Large intestine (tissue), 3 donors: ENCODE data around the gene ITIH1. TPM values are rescaled to one million over a fixed set of nuclear protein-coding genes. Genes with fewer than 3 reads are reported as not detected.

ENCODE experiments used
- DNase-seq, 2 donors: peaks; one replicate each; pipeline versions ENCODE4 v3.0.0 to v3.0.0-alpha.2; 2013
- H3K27ac ChIP-seq: one replicate; pipeline ENCODE4 v1.5.1; 2013; ENCODE audit warnings: low read length
- H3K27me3 ChIP-seq: 2 replicates; pipeline ENCODE4 v1.6.1; 2013; ENCODE audit warnings: low read length; ENCODE audit not compliant: control insufficient read depth, insufficient read depth
- H3K36me3 ChIP-seq: 2 replicates; pipeline ENCODE4 v1.6.1; 2013; ENCODE audit warnings: low read length; ENCODE audit not compliant: control insufficient read depth, insufficient read depth
- H3K4me1 ChIP-seq: one replicate; pipeline ENCODE4 v1.6.1; 2013; ENCODE audit warnings: low read length; ENCODE audit not compliant: control insufficient read depth, insufficient read depth
- H3K4me3 ChIP-seq: one replicate; pipeline ENCODE4 v1.5.1; 2013; ENCODE audit warnings: low read length
- H3K9me3 ChIP-seq: one replicate; pipeline ENCODE4 v1.6.1; 2013; ENCODE audit warnings: mild to moderate bottlenecking, low read depth, low read length, moderate library complexity; ENCODE audit not compliant: control insufficient read depth
- WGBS: methylation state at CpG from one replicate; pipeline ENCODE4 v1.1.5; 2013; ENCODE audit warnings: low lambda C conversion rate; ENCODE audit not compliant: insufficient coverage; 5-methylcytosine and 5-hydroxymethylcytosine counted together
- polyA plus RNA-seq: library from polyadenylated mRNA; unstranded; fragments of 120-200 nt; gene quantifications from one replicate; pipeline ENCODE4 v1.2.1, GENCODE V29; 2013

The ITIH1 gene
- polyA plus RNA-seq, 1 donor: 1.6 TPM

DNA sequence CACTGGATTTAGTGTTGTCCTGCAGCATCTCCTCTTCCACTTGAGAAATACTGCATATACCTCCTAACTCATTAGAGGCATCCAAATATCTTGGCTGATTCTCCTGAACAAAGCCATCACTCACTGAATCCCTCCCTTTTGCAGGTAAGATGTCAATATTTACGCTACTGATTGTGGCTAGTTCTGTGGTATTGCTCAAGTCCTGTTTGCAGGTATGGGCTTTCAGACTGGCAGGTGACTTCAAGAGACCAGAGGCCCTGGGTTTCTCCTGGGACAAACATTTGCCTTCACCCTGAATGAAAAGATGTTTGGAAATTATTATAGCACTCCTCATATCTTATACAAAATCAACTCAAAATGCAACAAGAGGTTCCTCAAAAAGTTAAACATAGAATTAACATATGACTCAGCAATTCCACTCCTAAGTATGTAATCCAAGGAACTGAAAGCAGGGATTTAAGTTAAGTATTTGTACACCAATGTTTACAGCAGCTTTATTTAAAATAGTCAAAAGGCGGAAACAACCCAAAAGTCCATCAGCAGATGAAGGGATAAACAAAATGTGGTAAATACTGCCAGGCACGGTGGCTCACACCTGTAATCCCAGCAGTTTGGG is 25.2 kb upstream of the ITIH1 start:
- no peak overlapping the region for H3K27ac ChIP-seq
- no peak for DNase-seq
- H3K36me3 ChIP-seq: peaks cover 57% of the 10 kb centered on the region

DNA sequence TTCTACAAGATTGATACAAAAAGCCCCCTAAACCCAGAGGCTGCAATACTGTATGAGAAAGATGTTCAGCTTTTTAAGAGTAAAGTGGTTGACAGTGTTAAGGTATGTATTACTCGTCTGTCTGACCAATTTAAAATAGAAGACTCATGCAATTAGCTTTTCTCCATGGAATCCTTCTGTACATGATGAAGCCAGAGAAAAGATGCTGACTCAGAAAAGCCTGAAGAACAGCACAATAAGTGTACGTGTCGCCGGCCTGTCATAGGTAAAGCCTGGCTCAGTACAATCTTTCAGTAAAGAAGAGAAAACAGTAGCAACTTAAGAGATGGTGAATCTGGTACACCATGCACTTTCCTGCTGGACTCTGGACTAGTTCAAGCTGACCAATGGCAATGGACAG is 23.0 kb upstream of the ITIH1 start:
- DNase-seq: no peak
- H3K36me3 ChIP-seq: peaks cover 62% of the 10 kb centered on the region
- H3K27ac ChIP-seq: no peak overlapping the region
- no peaks in the 10 kb centered on the region for H3K4me1 ChIP-seq
- no peak overlapping the region for H3K4me3 ChIP-seq
- H3K27me3 ChIP-seq: no peaks in the 10 kb centered on the region
- WGBS: 100% methylated on average over 1 of the region's 4 CpGs
- H3K9me3 ChIP-seq: no peaks in the 10 kb centered on the region

More for the DNA sequence above, 25.2 kb upstream of the ITIH1 start:
- Histone ChIP-seq H3K27me3 (no peaks in the 10 kb centered on the region), H3K9me3 (no peaks in the 10 kb centered on the region), H3K4me1 (no peaks in the 10 kb centered on the region), H3K4me3 (no peak overlapping the region)
- no CpG with 5 or more reads among the region's 3 CpGs for WGBS

DNA sequence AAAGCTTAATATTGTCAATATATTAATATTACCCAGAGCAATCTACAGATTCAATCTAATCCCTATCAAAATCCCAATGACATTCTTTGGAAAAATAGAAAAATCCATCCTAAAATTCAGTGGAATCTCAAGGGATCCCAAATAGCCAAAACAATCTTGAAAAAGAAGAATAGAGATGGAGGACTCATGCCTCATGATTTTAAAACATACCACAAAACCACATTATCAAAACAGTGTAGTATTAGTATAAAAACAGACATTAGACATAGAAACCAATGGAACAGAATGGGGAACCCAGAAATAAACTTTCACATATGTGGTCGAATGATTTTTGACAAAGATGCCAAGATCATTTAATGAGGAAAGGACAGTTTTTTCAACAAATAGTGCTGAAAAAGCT is 21.3 kb upstream of the ITIH1 start:
- Histone ChIP-seq H3K27me3 (no peaks in the 10 kb centered on the region), H3K36me3 (peaks cover 53% of the 10 kb centered on the region)
- WGBS: 100% methylated on average over 1 of the region's 1 CpG

DNA sequence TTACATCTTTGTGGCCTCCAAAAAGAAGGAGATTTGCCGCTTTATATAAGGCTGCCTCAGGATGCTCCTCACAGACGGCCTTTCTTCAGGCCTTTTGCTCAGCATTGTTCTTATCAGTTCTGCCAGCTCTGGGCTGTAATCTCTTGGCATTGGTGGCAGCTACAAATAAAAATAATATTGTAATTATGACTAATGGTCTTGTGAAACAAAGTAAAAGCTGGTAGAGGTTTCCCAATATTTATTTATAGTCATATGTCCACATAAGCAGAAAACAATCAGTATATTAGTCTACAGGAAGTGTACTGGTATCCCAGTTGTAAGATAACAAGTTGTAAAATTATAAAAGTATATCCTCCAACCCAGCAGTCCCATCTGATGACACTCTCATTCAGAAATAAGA is 13.9 kb upstream of the ITIH1 start:
- Histone ChIP-seq H3K36me3 (peaks cover 48% of the 10 kb centered on the region), H3K27ac (no peak overlapping the region), H3K27me3 (no peaks in the 10 kb centered on the region), H3K9me3 (no peaks in the 10 kb centered on the region), H3K4me1 (no peaks in the 10 kb centered on the region), H3K4me3 (no peak overlapping the region)
- no peak for DNase-seq
- no CpG with 5 or more reads among the region's 2 CpGs for WGBS

More for the DNA sequence above, 21.3 kb upstream of the ITIH1 start:
- no peak overlapping the region for H3K27ac ChIP-seq
- no peaks in the 10 kb centered on the region for H3K9me3 ChIP-seq
- no peak for DNase-seq
- H3K4me1 ChIP-seq: no peaks in the 10 kb centered on the region
- no peak overlapping the region for H3K4me3 ChIP-seq

DNA sequence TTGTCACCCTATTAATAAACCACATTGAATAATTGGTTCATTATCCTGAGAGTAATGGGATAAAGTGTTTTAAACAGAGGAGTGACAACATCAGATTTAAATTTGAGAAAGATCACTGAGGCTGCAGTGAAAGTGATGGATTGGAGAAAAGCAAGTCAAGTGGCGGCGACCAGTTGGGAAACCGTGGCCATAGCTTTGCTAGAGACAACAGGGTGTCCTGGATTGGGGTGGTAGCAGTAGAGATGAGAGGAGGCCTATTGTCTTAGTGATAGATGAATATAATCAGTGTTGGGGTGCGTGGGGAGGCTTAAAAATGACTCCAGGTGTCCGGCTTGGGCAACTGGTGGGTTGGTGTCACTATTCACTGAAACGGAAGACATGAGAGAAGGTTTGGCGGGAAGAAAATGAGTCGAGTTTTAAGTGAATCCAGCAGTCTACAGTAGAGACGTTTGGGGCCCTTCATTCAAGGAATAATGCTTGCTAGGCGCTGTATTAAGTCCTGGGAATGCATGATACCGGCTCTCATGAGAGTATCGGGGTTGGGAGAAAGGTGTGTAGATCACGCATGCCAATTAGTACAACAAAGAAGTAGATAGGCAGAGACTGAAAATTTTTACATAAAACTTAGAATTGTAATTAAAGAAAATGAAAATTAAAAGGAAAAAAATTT is 7.5 kb upstream of the ITIH1 start:
- Histone ChIP-seq H3K27me3 (no peaks in the 10 kb centered on the region), H3K9me3 (no peaks in the 10 kb centered on the region)
- 0% methylated on average over 4 of the region's 13 CpGs for WGBS

DNA sequence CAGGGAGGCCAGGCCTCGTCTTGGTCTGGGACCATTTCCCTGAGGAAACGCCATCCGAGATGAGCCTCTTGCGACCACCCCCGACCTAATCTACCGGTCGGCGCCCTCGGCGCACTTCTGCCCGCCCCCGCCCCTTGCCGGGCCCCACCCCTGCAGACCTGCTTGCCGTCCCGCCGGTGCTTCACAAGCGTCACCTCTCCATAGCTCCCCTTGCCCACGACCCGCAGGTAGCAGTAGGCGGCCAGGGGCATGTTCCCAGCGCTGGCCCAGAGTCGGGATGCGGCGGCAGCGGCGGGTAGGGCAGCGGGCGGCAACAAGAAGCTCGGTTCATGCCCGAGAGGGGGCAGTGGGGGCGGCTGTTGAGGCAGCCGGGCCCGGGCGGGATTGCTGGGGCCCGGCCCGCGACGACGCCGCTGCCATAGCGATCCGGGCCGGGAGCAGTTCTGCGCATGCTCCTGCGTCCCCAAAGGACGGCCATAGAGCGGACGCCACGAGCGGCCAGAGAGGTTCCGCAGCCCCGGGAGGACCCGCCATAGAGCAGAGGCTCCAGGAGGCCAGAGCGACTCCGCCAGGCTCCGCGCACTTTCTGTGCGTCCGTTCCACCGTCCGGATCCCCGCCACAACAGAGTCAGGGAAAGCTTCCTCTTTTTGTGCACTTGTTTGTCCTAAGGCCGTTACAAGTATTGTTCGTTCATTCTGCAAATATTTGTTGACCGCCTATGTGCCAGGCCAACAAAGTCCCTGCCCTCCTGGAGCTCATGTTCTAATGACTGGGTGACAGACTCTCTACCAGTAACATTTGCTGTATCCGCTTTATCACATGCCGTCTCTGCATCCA is 6.7 kb upstream of the ITIH1 start, which contains the start of gene NEK4:
Gene NEK4 (minus strand): TSS at position 445 of the 838 bp plus-strand sequence. CDS start 194 bp downstream, at position 251.
- no peaks in the 10 kb centered on the region for H3K9me3 ChIP-seq
- H3K27ac ChIP-seq: peak within 1 kb of the TSS; percentile 81
- 7% methylated on average over 3 of the region's 67 CpGs for WGBS
- H3K36me3 ChIP-seq: peaks cover 16% of the 10 kb centered on the region
- H3K27me3 ChIP-seq: no peaks in the 10 kb centered on the region
- H3K4me3 ChIP-seq: peak within 1 kb of the TSS; percentile 86
- peak; percentile 90 to 93 for DNase-seq
- H3K4me1 ChIP-seq: peaks cover 20% of the 10 kb centered on the region

More for the DNA sequence above, 7.5 kb upstream of the ITIH1 start:
- Histone ChIP-seq H3K27ac (peak overlapping the region; percentile 81), H3K4me1 (peaks cover 13% of the 10 kb centered on the region), H3K36me3 (peaks cover 22% of the 10 kb centered on the region), H3K4me3 (peak overlapping the region; percentile 86)
- DNase-seq: peak in 1 of 2 donors; percentile 16

DNA sequence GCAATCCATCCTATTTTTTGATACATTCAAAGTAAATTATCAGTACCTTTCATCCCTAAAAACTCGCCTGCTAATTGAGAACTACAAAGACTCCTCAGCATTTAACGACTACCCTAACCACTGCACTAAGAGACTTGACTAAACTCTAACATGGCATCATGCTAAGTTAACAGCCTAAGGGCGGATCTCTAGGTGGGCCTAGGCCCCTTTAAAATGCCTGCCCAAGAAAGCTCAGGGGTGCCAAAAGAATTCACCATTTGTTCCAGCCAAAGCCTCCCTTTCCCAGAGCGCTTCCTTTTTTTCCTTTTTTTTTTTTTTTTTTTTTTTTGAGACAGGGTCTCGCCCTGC is 6.1 kb upstream of the ITIH1 start:
- peak overlapping the region; percentile 86 for H3K4me3 ChIP-seq
- whole genome bisulfite sequencing: 100% methylated on average over 1 of the region's 5 CpGs
- H3K4me1 ChIP-seq: peaks cover 26% of the 10 kb centered on the region
- no peaks in the 10 kb centered on the region for H3K27me3 ChIP-seq
- no peaks in the 10 kb centered on the region for H3K9me3 ChIP-seq
- peak overlapping the region; percentile 81 for H3K27ac ChIP-seq
- peaks cover 11% of the 10 kb centered on the region for H3K36me3 ChIP-seq
- no peak for DNase-seq

DNA sequence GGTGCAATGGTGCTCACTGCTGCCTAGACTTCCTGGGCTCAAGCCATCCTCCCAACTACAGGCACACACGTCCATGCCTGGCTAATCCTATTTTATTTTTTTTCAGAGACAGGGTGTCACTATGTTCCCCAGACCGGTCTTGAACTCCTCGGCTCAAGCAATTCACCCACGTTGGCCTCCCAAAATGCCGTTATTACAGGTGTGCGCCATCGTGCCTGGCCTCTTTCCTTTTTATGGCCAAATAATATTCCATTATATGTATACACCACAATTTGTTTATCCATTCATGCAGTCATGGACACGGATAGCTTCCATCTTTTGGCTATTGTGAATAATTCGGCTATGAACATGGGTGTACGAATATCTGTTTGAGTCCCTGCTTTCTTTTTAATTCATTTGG is 5.7 kb upstream of the ITIH1 start:
- DNase-seq: no peak
- Histone ChIP-seq H3K9me3 (no peaks in the 10 kb centered on the region), H3K27ac (no peak overlapping the region), H3K27me3 (no peaks in the 10 kb centered on the region), H3K36me3 (peaks cover 11% of the 10 kb centered on the region), H3K4me3 (no peak overlapping the region), H3K4me1 (peaks cover 30% of the 10 kb centered on the region)
- 92% methylated on average over 9 of the region's 10 CpGs for WGBS

DNA sequence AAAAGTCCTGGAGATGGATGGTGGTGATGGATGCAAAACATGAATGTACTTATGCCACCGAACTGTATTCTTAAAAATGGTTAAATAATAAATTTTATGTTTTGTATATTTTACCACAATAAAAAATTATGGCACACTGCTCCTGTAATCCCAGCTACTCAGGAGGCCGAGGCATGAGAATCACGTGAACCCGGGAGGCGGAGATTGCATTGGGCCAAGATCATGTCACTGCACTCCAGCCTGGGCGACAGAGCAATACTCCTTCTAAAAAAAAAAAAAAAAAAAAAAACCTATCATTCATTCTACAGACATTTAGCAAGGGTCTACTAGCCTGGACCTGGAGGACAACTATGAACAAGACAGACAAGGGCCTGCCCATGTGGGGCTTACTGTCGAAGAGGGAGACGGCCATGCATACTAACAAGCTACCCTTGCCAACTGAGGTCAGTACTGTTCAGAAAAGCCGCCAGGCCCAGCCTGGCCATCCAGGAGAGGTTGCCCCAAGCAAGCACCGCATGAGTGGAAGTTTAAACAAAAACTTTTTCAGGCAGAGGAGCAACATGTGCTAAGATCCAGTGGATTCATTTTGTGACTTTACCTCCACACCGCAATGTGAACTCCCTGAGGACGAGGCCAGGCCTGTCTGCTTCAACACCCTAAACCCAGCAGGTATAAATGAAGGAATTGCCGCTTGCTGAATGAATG is 3.9 kb upstream of the ITIH1 start:
- Histone ChIP-seq H3K9me3 (no peaks in the 10 kb centered on the region), H3K27me3 (no peaks in the 10 kb centered on the region), H3K4me1 (peaks cover 37% of the 10 kb centered on the region), H3K27ac (no peak overlapping the region), H3K4me3 (no peak overlapping the region), H3K36me3 (no peaks in the 10 kb centered on the region)
- 90% methylated on average over 2 of the region's 13 CpGs for WGBS
- DNase-seq: no peak
